HT1080 (cell line): ENCODE measurements around the gene SSBP3. TPM values are rescaled to one million over a fixed set of nuclear protein-coding genes. Genes with fewer than 3 reads are reported as not detected.

Experiments used
- DNase-seq: peaks from one replicate; pipeline ENCODE4 v3.0.0-alpha.2; 2015; ENCODE audit warnings: low read depth
- total RNA-seq: library from RNA; depleted of rRNA; stranded (reverse); fragments of >200 nt; shearing (Covaris generic); gene quantifications from 2 replicates; pipeline ENCODE4 v1.2.3, GENCODE V29; 2014

SSBP3 gene
- total RNA-seq, 1 experiment from 2014 or later: 44.1 TPM

GRCh38 chr1:54331843-54332463, 74.2 kb downstream of the SSBP3 start:
- no peak for DNase-seq

- DNase-seq: no peak
These were observed 75.0 kb downstream of the SSBP3 start for GRCh38 chr1:54331091-54331772.

GRCh38 chr1:54329312-54330003, 76.7 kb downstream of the SSBP3 start:
- DNase-seq: no peak

- no peak for DNase-seq
These were observed 78.0 kb downstream of the SSBP3 start for GRCh38 chr1:54328066-54328636.

- DNase-seq: no peak
These were observed 78.7 kb downstream of the SSBP3 start for GRCh38 chr1:54327386-54328065.

- no peak for DNase-seq
These were observed 79.4 kb downstream of the SSBP3 start for GRCh38 chr1:54326543-54327385.

- DNase-seq: no peak
These were observed 80.3 kb downstream of the SSBP3 start for GRCh38 chr1:54325703-54326461.

- DNase-seq: no peak
These were observed 80.9 kb downstream of the SSBP3 start for GRCh38 chr1:54325284-54325683.

- DNase-seq: no peak
These were observed 81.7 kb downstream of the SSBP3 start for GRCh38 chr1:54324251-54325140.

GRCh38 chr1:54323921-54324250, 82.3 kb downstream of the SSBP3 start:
- DNase-seq: no peak

- DNase-seq: no peak
These were observed 82.9 kb downstream of the SSBP3 start for GRCh38 chr1:54323324-54323739.

- DNase-seq: no peak
These were observed 87.9 kb downstream of the SSBP3 start for GRCh38 chr1:54318246-54318814.

- DNase-seq: no peak
These were observed 89.1 kb downstream of the SSBP3 start for GRCh38 chr1:54317084-54317483.

- no peak for DNase-seq
These were observed 91.1 kb downstream of the SSBP3 start for GRCh38 chr1:54315099-54315498.

GRCh38 chr1:54314696-54315095, 91.5 kb downstream of the SSBP3 start:
- DNase-seq: no peak

GRCh38 chr1:54312796-54313316, 93.3 kb downstream of the SSBP3 start:
- peak; percentile 72 for DNase-seq

GRCh38 chr1:54311506-54311905, 94.7 kb downstream of the SSBP3 start:
- no peak for DNase-seq
